Measurements from ENCODE around the gene CST6.

GRCh38 chr11:65982824-65983588 lies 28.8 kb upstream of the CST6 start:
- TF ChIP-seq CTCF (IDR thresholded peaks at IDR 0.05) = no peak
- TF ChIP-seq POLR2A (IDR thresholded peaks at IDR 0.05) = no peak
- TF ChIP-seq POLR2AphosphoS5 (IDR thresholded peaks at IDR 0.05) = no peak

Data from prostate gland (tissue), 2 donors.